ENCODE measurements around the gene LRIF1. TPM values are rescaled to one million over a fixed set of nuclear protein-coding genes. Genes with fewer than 3 reads are reported as not detected.

Gene LRIF1
- total and polyA plus RNA-seq, 2 of the 8 experiments (the other 6 are each of a cell fraction or from before 2014, with no cell fraction given), result 5.2 to 19.3 TPM

- Histone ChIP-seq H3K23ac (ENCODE audit: insufficient read length) (no peak overlapping the region), H3K4me1 (replicated peaks in 1 of 4; ENCODE audit: control insufficient read depth in 3 of 4, insufficient read depth in 4 of 4, low read length in 3 of 4) (no peaks in the 10 kb centered on the region), H3K36me3 (ENCODE audit: control insufficient read depth in 2 of 4, insufficient read depth in 4 of 4, low read length in 3 of 4) (no peaks in the 10 kb centered on the region), H4K20me1 (replicated peaks in 1 of 2; ENCODE audit: control insufficient read depth in 1 of 2, insufficient read depth in 2 of 2, low read length in 2 of 2) (no peaks in the 10 kb centered on the region), H3K9ac (replicated peaks in 1 of 4; ENCODE audit: extremely low read depth in 1 of 4, low read depth in 3 of 4, low read length in 3 of 4) (peak overlapping the region in 3 of 4 experiments; percentile 19 to 58 (median 20); a peak in 2 of 7 replicates), H3K79me1 (ENCODE audit: low read depth, low read length) (no peaks in the 10 kb centered on the region), H3K18ac (ENCODE audit: extremely low read depth, low read length) (no peak overlapping the region), H2BK5ac (ENCODE audit: low read depth, low read length) (no peak overlapping the region), H3K4me3 (ENCODE audit: extremely low read depth in 1 of 4, insufficient read depth in 2 of 4, low read depth in 3 of 4, low read length in 4 of 4) (peak overlapping the region; percentile 51 to 80 (median 62)), H3K56ac (replicated peaks; ENCODE audit: insufficient read length, low read depth, low read length) (no peak overlapping the region), H2AFZ (ENCODE audit: low read length) (peak overlapping the region; percentile 74; the same call in 1 of the 2 replicates), H2BK15ac (ENCODE audit: low read length) (no peak overlapping the region), H2BK120ac (replicated peaks; ENCODE audit: low read depth, low read length) (no peak overlapping the region), H4K8ac (ENCODE audit: extremely low read depth, insufficient read depth, low read length) (peak overlapping the region; percentile 81; the same call in 1 of the 2 replicates), H3K79me2 (ENCODE audit: control insufficient read depth in 1 of 2, insufficient read depth in 2 of 2, low read length in 2 of 2) (peaks cover 0 to 30% of the 10 kb centered on the region in 2 experiments; a peak in 3 of 4 replicates), H3K4ac (replicated peaks; ENCODE audit: insufficient read length, low read depth, low read length) (no peak overlapping the region), H3K27ac (ENCODE audit: low read depth, low read length) (peak overlapping the region; percentile 61; the same call in 1 of the 2 replicates), H3K27me3 (replicated peaks in 1 of 4; ENCODE audit: control insufficient read depth in 3 of 4, extremely low read depth in 1 of 4, insufficient read depth in 3 of 4, low read length in 3 of 4) (no peaks in the 10 kb centered on the region), H3K4me2 (ENCODE audit: insufficient read depth in 1 of 2, low read depth in 2 of 2, low read length in 2 of 2) (peak overlapping the region; percentile 47 to 58), H3K9me3 (ENCODE audit: insufficient read depth in 2 of 2, low read depth in 1 of 2, low read length in 1 of 2) (peaks cover 0 to 11% of the 10 kb centered on the region in 2 experiments; a peak in 2 of 4 replicates), H2AK5ac (ENCODE audit: low read depth, low read length) (no peak overlapping the region), H3K14ac (ENCODE audit: insufficient read length) (no peak overlapping the region), H2BK12ac (ENCODE audit: low read depth, low read length) (no peak overlapping the region; the same call in 1 of the 2 replicates), H2BK20ac (ENCODE audit: low read length) (no peak overlapping the region), H4K5ac (ENCODE audit: insufficient read length, low read depth, low read length) (peak overlapping the region; percentile 4), H4K91ac (replicated peaks; ENCODE audit: insufficient read length, low read length) (no peak overlapping the region), H3K23me2 (ENCODE audit: low read depth, low read length) (no peaks in the 10 kb centered on the region)
- POLR2A ChIA-PET (ENCODE audit: partially characterized antibody), result interaction anchor here (0.7 to 1.7 kb wide), 8 partner anchors 9 to 63 kb away, joined by 3 to 8 read pairs (median 4); no protein-coding TSS in a partner anchor
- TF ChIP-seq SP2 (IDR thresholded peaks at IDR 0.05; ENCODE audit: low read length) (no peak), CBX8 (IDR thresholded peaks at IDR 0.05; ENCODE audit: borderline replicate concordance, low read depth, low read length) (no peak)
- FAIRE-seq (no peak), DNase-seq (ENCODE audit: low read depth in 1 of 2, low spot score in 2 of 2) (no peak)
- CTCF ChIA-PET (ENCODE audit: partially characterized antibody), result interaction anchor here (1.5 kb wide), 1 partner anchor 51 kb away, joined by 3 read pairs; no protein-coding TSS in a partner anchor
- 76% methylated on average over 6 of the region's 6 CpGs; no CpG with 5 or more reads in 1 of the 2 experiments for WGBS, 2 experiments (ENCODE audit: extremely low coverage in 1 of 2, insufficient coverage in 1 of 2, insufficient read length in 1 of 2, insufficient replicate concordance in 2 of 2, low coverage in 1 of 2, low lambda C conversion rate in 2 of 2, missing lambda C conversion rate in 1 of 2)
Observed at GRCh38 chr1:110964455-110964903, 757 bp upstream of the LRIF1 start.
